Activated T-cell treated with anti-CD3 and anti-CD28 coated beads for 1 hour (primary cell): ENCODE measurements around the gene MARCHF6.
A peak's percentile ranks its signal among the peaks of the same experiment; 100 is the strongest.
"Not testable (repeated sequence)": the region's sequence is repeated elsewhere in the genome, so short reads cannot be mapped to it uniquely, and the experiment has no call there.

ENCODE experiments used
- DNase-seq: peaks from one replicate; pipeline ENCODE4 v3.0.0-alpha.2; 2020; ENCODE audit warnings: low read depth

The MARCHF6 gene

GRCh38 chr5:10353241-10354047 is at the start of gene MARCHF6:
Gene MARCHF6 (plus strand): TSS chr5:10353695. CDS start chr5:10353899, 204 bp downstream.
- DNase-seq = peak; percentile 97

- no peak for DNase-seq
Observed at GRCh38 chr5:10303699-10304170, 49.8 kb upstream of the MARCHF6 start.

DNA sequence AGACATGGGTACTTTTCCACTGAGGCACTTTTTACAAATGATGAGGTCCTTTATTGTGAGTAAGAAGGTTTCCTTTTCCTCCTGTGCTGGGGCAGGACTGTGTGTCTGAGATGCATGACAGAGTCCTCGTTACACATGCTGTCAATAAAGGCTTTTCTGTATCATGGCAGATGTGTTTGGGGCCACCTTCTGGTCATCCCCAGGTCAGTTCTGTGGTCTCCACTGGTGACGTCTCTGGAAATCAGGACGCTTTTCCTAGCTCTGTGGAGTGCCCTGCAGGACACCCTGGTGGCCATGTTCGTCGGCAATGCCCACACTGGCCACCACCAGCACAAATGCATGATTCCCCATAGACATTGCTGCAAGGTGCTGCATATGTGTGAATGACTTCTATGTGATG is 48.6 kb upstream of the MARCHF6 start:
- DNase-seq = no peak

GRCh38 chr5:10306114-10306513 is 47.4 kb upstream of the MARCHF6 start:
- DNase-seq = no peak

- DNase-seq = no peak
Observed at GRCh38 chr5:10306806-10307205, 46.7 kb upstream of the MARCHF6 start.

GRCh38 chr5:10307206-10308148 is 46.0 kb upstream of the MARCHF6 start, which contains the start of gene CMBL:
Gene CMBL (minus strand): TSS chr5:10307902. CDS start chr5:10290762, 17,140 bp downstream.
- no peak for DNase-seq

DNA sequence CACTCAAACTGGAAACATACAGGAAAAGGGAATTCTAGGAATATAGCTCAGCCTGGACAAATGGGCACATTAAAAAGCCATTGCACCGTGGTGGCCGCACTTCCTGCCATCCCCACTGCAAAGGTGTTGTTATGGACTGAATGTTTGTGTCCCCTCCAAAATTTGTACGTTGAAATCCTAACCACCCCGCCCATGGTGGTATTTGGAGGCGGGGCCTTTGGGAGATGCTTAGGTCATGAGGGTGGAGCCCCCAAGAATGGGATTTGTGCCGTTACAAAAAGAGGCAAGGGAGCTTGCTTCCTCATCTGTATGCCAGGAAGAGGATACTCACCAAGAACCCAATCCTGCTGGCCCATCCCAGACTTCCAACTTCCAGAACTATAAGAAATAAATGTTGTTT is 44.7 kb upstream of the MARCHF6 start:
- no peak for DNase-seq

DNA sequence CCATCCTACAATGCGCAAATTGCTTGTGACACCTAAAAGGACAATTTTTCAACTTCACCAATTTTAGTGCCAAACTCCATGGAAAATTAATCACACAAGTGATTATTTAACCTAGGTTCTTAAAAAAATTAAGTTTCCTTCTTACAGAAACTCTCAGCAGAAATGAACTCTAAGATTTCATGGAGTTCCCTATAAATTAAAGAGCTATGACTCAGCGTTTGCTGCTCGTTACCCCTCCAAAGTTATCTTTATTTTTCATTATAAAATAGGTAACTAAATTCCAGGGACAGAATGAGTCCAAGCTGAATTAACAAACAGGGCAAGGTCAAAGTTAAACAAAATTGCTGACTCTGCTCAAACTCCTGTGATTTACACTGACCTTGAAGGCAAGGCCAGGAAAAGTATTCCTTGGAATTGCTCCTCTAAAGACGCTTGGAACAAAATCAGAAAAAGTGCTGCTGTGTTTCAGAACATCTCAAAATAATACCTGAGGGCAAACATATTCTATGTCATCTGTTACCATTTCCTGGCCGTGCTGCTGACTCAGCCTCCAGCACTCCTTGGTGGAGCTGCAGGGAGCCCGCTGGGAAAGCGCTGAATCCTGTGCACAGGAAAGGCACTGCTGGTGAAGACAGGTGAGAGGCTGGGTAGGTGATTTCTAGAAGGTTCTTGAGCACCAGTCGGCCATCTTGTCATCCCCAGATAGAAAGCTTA is 43.3 kb upstream of the MARCHF6 start:
- no peak for DNase-seq

GRCh38 chr5:10310835-10311570 is 42.5 kb upstream of the MARCHF6 start:
- not testable (repeated sequence) for DNase-seq

- DNase-seq = no peak
Observed at GRCh38 chr5:10311595-10312425, 41.7 kb upstream of the MARCHF6 start.

GRCh38 chr5:10315201-10315600 is 38.3 kb upstream of the MARCHF6 start:
- no peak for DNase-seq

DNA sequence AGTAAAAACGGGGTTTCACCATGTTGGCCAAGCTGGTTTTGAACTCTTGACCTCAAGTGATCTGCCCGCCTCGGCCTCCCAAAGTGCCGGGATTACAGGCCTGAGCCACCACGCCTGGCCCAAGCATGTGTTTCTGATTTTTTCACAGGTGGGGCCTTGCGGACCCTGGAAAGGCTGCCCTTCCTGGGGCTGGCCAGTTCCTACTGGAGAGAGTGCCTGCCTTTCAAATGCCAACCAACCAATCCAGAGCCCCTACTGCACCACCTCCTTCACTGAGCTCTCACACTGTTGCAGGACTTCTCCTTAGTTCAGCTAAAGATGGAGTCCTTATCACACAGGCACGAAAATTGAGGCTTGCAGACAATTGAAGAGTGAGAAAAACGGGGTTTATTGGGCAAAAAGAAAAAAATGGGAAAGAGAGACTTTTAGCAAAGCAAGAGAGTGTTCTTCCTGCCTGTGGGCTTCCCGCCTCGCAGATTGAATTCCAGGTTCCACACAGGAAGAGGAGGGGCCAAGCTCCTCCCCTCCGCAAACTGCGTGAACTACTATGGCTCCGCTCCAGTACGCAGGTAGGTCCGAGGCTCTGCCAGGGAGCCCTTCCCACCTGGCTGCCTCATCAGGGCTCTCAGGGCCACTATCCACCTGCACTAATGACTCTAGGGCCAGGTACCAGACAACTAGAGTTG is 37.5 kb upstream of the MARCHF6 start:
- no peak for DNase-seq

- DNase-seq = no peak
Observed at GRCh38 chr5:10317825-10318682, 35.4 kb upstream of the MARCHF6 start.

GRCh38 chr5:10319202-10319851 is 34.2 kb upstream of the MARCHF6 start:
- no peak for DNase-seq

DNA sequence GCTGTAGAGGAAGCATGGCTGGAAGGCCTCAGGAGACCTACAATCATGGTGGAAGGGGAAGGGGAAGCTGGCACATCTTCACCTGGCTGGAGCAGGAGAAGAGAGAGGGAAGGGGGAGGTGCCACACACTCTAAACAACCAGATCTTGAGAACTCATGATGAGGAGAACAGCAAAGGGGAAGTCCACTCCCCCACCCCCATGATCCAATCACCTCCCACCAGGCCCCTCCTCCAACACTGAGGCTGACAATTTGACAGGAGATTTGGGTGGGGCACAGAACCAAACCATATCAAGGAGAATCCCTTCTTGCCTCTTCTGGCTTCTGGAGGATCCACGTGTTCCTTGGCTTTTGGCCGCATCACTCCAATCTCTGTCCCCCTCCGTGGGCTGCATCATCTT is 32.7 kb upstream of the MARCHF6 start:
- no peak for DNase-seq

GRCh38 chr5:10321882-10322281 is 31.6 kb upstream of the MARCHF6 start:
- no peak for DNase-seq

DNA sequence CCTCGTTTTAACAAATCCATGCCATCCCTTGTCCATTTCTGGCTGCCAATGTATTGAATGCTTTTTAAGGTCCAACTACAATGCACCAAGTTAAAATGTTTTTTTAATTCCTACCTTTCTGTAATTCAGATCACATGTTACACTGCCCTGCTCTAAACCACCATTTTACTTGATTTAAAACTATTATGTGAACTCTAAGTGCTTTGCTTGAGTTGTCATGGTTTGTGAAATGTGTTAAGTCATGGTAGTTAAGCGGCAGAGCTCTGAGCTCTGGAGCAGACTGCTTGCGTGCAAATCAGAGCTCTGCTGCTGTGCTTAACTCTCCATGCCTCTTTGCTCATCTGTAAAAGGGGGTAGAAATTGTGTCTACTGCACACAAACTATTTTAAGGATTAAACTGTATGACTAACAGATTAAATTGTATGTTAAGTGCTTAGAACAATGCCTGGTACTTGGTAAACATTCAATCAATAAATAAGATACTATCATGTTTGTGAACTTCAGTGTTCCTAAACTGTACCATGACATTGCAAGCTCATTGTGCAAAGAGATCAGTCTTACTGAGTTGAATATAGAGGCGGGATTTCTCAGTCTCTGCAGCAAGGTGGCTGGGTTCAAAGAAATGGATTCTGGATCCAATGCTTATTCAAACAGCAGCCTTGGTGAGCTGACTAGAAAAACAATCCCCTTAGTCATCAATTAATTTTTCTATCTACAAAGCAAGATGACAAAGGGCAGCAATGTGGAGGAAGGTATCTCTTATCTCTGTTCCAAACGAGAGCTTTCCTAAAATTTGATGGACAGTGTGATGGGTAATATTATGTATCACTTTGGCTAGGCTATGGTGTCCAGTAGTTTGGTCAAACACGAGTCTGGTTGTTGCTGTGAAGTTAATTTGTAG is 29.7 kb upstream of the MARCHF6 start:
- no peak for DNase-seq
